NOMO-1 treated with dmso at 0.1 percent for 144 hours (cell line): Measurements from ENCODE around the gene SORD.
"Not testable (repeated sequence)": the region's sequence is repeated elsewhere in the genome, so short reads cannot be mapped to it uniquely, and the experiment has no call there.

Source experiments
- DNase-seq: peaks from one replicate; lab custom pipeline; 2025; ENCODE audit not compliant: unreplicated experiment; lab: John Stamatoyannopoulos, UW

SORD gene

DNA sequence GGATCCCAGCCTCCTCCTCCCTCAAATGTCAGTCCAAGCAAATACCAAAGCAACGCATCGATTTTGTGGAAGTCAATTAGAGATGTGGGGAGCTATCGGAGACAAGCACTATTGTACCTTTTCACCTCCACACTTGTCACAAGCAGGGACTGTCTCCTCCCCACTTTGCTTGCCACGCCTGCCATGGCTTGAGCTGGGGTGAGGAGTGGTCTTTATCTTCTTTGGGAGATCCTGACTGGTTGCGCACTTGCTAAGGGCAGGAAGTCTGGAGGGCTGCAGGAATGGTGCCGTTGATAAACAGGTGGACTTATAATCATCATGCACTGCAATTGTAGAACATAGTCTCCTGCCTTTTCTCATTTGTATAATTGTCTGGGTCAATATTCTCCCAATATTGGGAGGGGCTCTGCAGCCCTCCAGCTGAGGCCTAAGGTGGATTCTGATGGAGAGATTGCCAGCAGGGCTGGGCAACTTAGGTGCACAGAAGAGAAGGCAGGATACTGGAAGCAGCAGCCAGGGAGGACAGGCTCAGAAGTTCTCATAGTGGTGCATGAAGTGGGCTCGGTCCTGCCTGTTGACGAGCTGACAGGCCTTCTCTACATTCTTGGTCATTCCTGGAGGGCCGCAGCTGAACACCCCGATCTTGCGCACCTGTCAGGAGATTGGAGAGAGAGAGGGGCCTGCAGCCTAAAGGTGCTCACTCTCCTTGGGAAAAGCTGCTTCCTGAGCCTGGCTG, 70.8 kb downstream of the SORD start:
- no peak for DNase-seq

GRCh38 chr15:45094358-45094730, 71.3 kb downstream of the SORD start:
- DNase-seq = no peak

- no peak for DNase-seq
These were observed 72.7 kb downstream of the SORD start for GRCh38 chr15:45095661-45096060.

DNA sequence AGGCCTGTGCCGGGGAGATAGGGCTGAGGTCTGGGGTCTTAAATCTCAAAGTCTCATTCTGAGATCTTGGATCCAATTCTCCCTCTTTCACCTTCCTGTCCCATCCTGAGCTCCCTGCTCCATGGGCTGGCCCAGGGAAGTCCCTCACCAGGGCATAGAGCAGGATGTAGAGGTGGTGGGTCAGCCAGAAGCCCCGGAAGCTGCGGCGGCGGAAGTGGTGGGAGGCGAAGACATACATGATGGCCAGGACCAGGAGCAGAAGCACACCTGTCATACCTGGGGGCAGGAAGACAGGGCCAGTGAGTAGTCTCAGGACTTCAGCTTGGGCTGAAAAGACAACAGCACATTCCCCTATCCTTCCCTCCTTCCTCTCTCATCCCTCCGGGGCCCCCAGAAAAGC, 74.5 kb downstream of the SORD start:
- DNase-seq = no peak

GRCh38 chr15:45099549-45100165, 76.7 kb downstream of the SORD start:
- no peak for DNase-seq

DNA sequence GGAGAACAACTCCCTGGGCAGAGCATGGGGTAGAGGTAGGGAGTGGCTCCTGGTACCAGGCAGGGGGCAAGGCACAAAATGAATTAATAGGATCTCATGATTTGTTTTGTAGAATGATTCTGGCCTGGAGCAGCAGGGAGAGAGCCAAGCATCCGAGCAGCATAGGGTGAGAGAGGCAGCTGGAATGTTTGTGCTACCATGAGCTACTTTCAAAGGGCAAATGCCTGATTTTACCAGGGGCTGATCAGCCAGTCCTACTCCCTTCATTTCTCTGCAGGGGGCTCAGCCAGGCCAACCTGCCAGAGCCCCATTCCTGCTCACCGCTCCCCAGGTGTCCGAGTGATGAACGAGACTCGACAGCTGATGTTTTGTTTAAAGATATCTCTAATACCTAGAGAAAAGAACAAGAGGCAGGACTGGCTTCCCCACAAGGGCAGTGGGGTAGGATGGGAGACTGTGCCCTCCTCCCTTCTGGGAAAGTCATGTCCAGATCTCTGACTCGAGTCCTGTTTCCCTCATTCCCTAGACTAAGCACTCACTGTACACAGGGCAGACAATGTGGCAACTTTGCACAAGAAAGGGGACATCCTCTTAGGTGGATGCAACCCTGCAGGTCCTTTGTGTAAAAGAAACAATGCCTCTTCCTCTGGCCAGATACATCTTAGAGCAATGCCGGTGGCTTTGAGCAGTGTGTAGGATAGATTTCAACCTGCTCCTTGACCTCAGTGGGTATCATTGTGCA, 78.1 kb downstream of the SORD start:
- no peak for DNase-seq

GRCh38 chr15:45101749-45102148, 78.8 kb downstream of the SORD start:
- DNase-seq = no peak

- DNase-seq = no peak
These were observed 79.2 kb downstream of the SORD start for GRCh38 chr15:45102226-45102625.

DNA sequence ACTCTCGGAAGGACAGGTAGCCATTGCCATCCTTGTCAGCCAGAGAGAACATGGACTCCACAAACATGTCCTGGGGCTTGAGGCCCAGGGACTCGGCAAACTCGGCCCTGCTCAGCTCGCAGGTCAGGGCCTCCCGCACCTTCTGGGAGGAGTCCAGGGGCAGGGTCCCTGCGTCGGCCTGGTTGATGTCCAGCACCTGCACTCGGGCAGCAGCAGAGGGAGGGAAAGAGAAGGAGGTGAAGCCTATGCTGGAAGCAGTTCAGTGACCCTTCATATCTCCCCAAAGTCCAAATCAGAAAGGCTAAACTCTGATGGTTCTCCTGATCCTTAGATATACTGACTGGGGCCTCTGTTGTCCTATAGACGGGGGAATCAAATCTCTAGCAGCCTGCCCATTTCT, 81.2 kb downstream of the SORD start:
- DNase-seq = not testable (repeated sequence)

GRCh38 chr15:45105586-45105985, 82.6 kb downstream of the SORD start:
- no peak for DNase-seq

GRCh38 chr15:45106002-45106790, 83.2 kb downstream of the SORD start:
- DNase-seq = no peak

- no peak for DNase-seq
These were observed 85.1 kb downstream of the SORD start for GRCh38 chr15:45107941-45108630.

DNA sequence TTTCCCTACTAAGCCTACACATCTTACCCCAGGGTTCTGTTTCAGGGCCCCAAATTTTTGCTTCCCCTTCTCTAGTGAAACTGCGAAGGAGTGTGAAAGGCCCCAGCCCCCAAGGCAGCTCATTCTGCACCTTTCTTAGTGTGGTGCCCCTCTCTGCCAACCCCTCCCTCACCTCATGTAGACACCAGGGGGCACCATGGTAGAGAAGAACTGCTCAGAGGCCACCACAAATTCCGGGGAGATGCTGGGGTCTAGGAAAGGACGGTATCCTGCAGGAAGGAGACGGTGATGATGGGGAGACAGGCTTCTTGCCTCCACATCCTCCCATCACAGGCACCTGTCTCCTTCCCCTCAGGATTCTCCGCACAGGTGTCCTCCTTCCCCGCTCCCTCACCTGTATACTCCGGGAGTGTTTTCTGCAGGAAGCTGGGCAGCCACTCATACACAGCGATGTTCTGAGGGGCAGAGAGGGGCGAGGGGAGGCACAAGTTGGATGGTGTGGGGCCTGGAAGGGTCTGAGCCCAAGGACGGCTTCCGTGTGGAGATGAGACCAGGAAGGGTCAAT, 87.3 kb downstream of the SORD start:
- no peak for DNase-seq

- DNase-seq = no peak
These were observed 88.6 kb downstream of the SORD start for GRCh38 chr15:45111390-45112142.

GRCh38 chr15:45112143-45112590, 89.2 kb downstream of the SORD start:
- DNase-seq = no peak

DNA sequence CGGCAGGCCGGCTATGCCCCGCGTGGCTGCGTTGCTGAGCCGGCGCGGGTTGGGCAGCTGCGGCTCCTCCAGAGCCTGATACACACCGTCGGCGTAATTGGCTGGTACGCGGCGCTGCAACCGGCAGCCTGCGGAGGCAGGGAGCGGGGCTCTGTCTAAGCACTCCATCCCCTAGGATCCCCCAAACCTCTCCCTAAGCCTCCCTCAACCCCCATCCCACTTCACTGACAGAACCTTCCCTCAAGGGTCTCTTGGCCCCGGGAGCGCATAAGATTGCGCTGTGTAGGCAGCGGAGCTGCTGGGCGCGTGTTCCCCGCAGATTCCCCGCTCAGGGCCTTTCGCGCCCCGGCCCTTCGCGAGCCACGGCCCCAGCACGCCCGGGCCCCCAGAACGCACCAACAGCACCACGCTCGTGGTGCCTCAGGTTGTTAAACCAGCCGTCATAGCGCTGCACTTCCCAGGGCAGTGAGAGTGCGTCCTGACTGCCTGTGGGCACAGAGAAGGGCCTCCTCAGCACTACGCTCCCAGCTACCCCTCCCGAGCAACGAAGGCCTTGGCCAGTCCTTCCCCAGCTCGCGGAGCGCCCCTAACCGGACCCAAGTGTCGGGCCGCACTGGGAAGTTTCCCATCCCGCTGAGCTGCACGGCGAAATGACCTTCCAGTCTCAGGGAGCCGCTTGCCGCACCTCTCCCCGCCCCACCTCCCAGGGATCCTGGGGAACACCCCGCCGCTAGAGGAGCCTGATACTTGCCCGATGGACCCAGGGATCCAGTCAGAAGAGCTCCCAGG, 89.8 kb downstream of the SORD start:
- no peak for DNase-seq

GRCh38 chr15:45113380-45113990, 90.5 kb downstream of the SORD start:
- DNase-seq = no peak

GRCh38 chr15:45114076-45114750, 91.2 kb downstream of the SORD start, which contains the start of the genes DUOX2 and DUOXA2:
DUOX2 (minus strand) TSS chr15:45114172; CDS start chr15:45113411, 761 bp downstream.
DUOXA2 (plus strand) TSS chr15:45114326; CDS start chr15:45114606, 280 bp downstream.
- no peak for DNase-seq
